ENCODE results near the gene AVEN. TPM values are rescaled to one million over a fixed set of nuclear protein-coding genes. Genes with fewer than 3 reads are reported as not detected.

AVEN gene
- total RNA-seq, 1 donor from 2014 or later: 16.2 TPM

DNA sequence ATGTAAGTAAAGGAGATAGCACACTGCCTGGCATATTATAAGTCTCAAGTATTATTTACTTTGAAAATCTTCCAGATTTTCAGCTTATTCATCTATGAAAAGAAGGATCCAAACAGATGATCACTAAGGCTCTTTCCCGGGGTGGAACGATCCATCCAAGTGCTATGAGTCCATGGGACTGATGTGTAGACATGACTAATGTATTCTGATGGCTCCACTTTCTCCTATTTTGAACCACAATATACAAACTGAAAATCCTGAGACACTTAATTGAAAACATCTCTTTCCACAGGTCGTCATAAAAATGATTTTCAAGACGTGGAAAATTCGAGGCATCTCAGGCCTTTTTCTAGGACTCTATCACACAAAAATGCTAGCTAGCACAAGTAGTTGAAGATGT lies 104.1 kb downstream of the AVEN start:
- Histone ChIP-seq H3K36me3 (ENCODE audit: control insufficient read depth in 3 of 3, insufficient read depth in 3 of 3, low read length in 3 of 3) (no peaks in the 10 kb centered on the region), H3K27me3 (ENCODE audit: control insufficient read depth in 3 of 3, insufficient read depth in 3 of 3, low read length in 3 of 3) (no peaks in the 10 kb centered on the region), H3K4me3 (ENCODE audit: low read length in 3 of 3) (no peak overlapping the region), H3K9ac (ENCODE audit: low read depth in 1 of 3, low read length in 3 of 3) (no peak overlapping the region), H3K4me1 (ENCODE audit: control insufficient read depth in 3 of 3, insufficient read depth in 3 of 3, low read length in 3 of 3) (no peaks in the 10 kb centered on the region), H3K9me3 (ENCODE audit: control insufficient read depth in 3 of 3, low read length in 3 of 3) (no peaks in the 10 kb centered on the region), H3K27ac (ENCODE audit: low read depth, low read length) (no peak overlapping the region)

DNA sequence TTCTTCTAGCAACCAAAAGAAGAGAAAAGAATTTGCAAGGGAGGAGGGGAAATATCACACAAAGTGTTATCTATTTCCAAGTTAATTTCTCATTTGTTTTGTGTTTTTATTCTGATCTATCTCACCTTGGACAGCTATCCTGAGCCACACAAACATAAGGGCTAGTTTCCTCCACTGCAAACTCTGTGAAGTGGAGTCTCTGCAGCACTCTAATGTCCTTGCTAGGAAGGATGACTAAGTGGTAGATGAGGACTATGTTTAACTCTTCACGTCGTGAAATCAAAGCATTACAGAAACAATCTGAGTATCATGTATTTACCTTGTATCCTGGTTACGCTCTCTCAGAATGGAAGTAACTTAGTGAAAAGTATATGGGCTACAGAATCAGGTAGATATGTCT lies 104.6 kb downstream of the AVEN start:
- no peaks in the 10 kb centered on the region for H3K36me3 ChIP-seq (ENCODE audit: control insufficient read depth in 3 of 3, insufficient read depth in 3 of 3, low read length in 3 of 3)
- H3K9me3 ChIP-seq (ENCODE audit: control insufficient read depth in 3 of 3, low read length in 3 of 3): no peaks in the 10 kb centered on the region
- no peak overlapping the region for H3K27ac ChIP-seq (ENCODE audit: low read depth, low read length)
- H3K9ac ChIP-seq (ENCODE audit: low read depth in 1 of 3, low read length in 3 of 3): no peak overlapping the region
- no peak overlapping the region for H3K4me3 ChIP-seq (ENCODE audit: low read length in 3 of 3)
- H3K27me3 ChIP-seq (ENCODE audit: control insufficient read depth in 3 of 3, insufficient read depth in 3 of 3, low read length in 3 of 3): no peaks in the 10 kb centered on the region
- H3K4me1 ChIP-seq (ENCODE audit: control insufficient read depth in 3 of 3, insufficient read depth in 3 of 3, low read length in 3 of 3): no peaks in the 10 kb centered on the region

DNA sequence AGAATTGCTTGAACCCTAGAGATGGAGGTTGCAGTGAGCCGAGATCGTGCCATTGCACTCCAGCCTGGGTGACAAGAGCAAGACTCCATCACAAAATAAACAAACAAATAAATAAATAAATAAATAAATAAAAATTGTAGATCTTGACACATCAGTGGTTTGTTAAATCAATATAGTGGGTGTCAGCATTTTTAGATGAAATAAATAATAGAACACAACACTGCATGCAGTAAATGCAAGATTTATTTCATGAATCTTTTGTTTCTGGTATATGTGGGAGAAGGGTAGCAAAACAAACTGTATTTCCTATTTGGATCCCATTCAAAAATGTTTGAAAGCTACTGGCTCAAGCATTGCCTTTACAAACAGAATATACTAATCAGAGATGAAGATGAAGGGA lies 106.3 kb downstream of the AVEN start:
- no peak overlapping the region for H3K27ac ChIP-seq (ENCODE audit: low read depth, low read length)

DNA sequence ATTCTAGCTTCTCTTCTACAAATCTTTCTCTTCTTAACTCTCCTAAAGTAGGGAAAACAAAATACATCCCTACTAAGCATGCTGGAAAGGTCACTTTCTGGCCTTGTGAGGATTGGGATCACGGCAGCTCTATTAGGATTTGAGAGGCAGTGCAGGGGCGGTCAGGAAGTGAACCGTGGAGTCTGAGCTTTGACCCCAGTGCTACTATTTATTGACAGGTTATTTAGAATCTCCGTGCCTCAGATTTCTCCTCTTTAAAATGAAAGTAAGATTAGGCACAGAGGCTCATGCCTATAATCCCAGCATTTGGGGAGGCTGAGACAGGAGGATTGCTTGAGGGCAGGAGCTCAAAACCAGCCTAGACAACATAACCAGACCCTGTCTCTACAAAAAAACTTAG lies 112.7 kb downstream of the AVEN start:
- Histone ChIP-seq H3K27me3 (ENCODE audit: control insufficient read depth in 3 of 3, insufficient read depth in 3 of 3, low read length in 3 of 3) (no peaks in the 10 kb centered on the region), H3K36me3 (ENCODE audit: control insufficient read depth in 3 of 3, insufficient read depth in 3 of 3, low read length in 3 of 3) (no peaks in the 10 kb centered on the region), H3K4me1 (ENCODE audit: control insufficient read depth in 3 of 3, insufficient read depth in 3 of 3, low read length in 3 of 3) (no peaks in the 10 kb centered on the region), H3K9me3 (ENCODE audit: control insufficient read depth in 3 of 3, low read length in 3 of 3) (no peaks in the 10 kb centered on the region), H3K4me3 (ENCODE audit: low read length in 3 of 3) (no peak overlapping the region), H3K9ac (ENCODE audit: low read depth in 1 of 3, low read length in 3 of 3) (no peak overlapping the region), H3K27ac (ENCODE audit: low read depth, low read length) (no peak overlapping the region)

More for the DNA sequence above, 106.3 kb downstream of the AVEN start:
- Histone ChIP-seq H3K27me3 (ENCODE audit: control insufficient read depth in 3 of 3, insufficient read depth in 3 of 3, low read length in 3 of 3) (no peaks in the 10 kb centered on the region), H3K4me3 (ENCODE audit: low read length in 3 of 3) (no peak overlapping the region), H3K9me3 (ENCODE audit: control insufficient read depth in 3 of 3, low read length in 3 of 3) (no peaks in the 10 kb centered on the region), H3K9ac (ENCODE audit: low read depth in 1 of 3, low read length in 3 of 3) (no peak overlapping the region), H3K4me1 (ENCODE audit: control insufficient read depth in 3 of 3, insufficient read depth in 3 of 3, low read length in 3 of 3) (no peaks in the 10 kb centered on the region), H3K36me3 (ENCODE audit: control insufficient read depth in 3 of 3, insufficient read depth in 3 of 3, low read length in 3 of 3) (no peaks in the 10 kb centered on the region)

DNA sequence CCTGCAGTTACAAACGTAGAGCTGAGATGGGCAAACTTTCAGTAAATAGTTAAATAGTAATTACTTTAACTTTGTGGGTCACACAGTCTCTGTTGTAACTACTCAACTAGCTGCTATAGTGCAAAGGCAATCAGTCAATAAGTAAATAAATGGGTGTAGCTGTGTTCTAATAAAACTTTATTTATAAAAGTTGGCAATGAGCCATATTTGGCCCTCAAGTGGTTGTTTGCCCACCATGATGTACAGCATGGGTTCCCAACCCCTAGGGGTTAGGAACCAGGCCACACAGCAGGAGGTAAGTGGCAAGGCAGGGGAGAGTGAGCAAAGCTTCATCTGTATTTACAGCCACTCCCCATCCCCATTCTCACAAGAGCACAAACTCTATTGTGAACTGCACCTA lies 115.6 kb downstream of the AVEN start:
- no peaks in the 10 kb centered on the region for H3K9me3 ChIP-seq (ENCODE audit: control insufficient read depth in 3 of 3, low read length in 3 of 3)
- H3K9ac ChIP-seq (ENCODE audit: low read depth in 1 of 3, low read length in 3 of 3): no peak overlapping the region
- H3K36me3 ChIP-seq (ENCODE audit: control insufficient read depth in 3 of 3, insufficient read depth in 3 of 3, low read length in 3 of 3): no peaks in the 10 kb centered on the region
- no peaks in the 10 kb centered on the region for H3K27me3 ChIP-seq (ENCODE audit: control insufficient read depth in 3 of 3, insufficient read depth in 3 of 3, low read length in 3 of 3)
- no peak overlapping the region for H3K4me3 ChIP-seq (ENCODE audit: low read length in 3 of 3)
- H3K4me1 ChIP-seq (ENCODE audit: control insufficient read depth in 3 of 3, insufficient read depth in 3 of 3, low read length in 3 of 3): no peaks in the 10 kb centered on the region
- H3K27ac ChIP-seq (ENCODE audit: low read depth, low read length): no peak overlapping the region

DNA sequence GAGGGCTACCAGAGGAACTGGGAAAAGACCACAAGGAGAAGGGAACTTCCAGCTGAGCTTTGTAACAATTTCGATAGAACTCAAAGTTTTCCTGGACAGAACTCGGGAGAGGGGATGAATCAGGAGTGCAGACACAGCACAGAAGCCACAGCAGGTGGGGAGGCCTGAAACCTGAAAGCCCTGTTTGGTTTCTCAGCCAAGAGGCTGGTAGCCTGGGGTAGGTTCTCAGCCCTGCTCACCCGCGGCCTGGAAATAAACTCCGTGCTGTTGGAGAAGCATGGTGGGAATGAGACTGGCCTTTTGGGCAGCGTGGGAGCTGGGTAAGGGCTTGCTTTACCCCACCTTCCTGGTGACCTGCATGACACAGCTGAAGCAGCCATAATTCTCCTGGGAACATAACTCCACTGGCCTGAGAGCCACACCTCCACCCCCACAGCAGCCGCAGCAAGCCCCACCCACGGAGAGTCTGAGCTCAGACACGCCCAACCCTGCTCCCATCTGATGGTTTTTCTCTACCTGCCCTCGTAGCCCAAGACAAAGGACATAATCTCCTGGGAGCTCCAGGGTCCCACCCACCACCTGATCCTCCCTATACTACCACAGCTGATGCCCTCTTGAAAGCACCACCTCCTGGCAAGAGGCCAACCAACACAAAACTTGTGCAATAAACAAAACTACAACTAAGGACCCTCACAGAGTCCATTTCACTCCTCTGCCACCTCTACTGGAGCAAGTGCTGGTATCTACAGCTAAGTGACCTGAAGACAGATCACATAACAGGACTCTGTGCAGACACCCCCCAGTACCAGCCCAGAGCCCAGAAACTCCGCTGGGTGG lies 123.2 kb downstream of the AVEN start:
- H3K9me3 ChIP-seq (ENCODE audit: control insufficient read depth in 3 of 3, low read length in 3 of 3): no peaks in the 10 kb centered on the region
- no peaks in the 10 kb centered on the region for H3K27me3 ChIP-seq (ENCODE audit: control insufficient read depth in 3 of 3, insufficient read depth in 3 of 3, low read length in 3 of 3)
- no peak overlapping the region for H3K9ac ChIP-seq (ENCODE audit: low read depth in 1 of 3, low read length in 3 of 3)
- no peak overlapping the region for H3K27ac ChIP-seq (ENCODE audit: low read depth, low read length)
- H3K4me3 ChIP-seq (ENCODE audit: low read length in 3 of 3): no peak overlapping the region
- peaks cover 0 to 4% (median 0%) of the 10 kb centered on the region in 3 donors for H3K4me1 ChIP-seq (ENCODE audit: control insufficient read depth in 3 of 3, insufficient read depth in 3 of 3, low read length in 3 of 3)
- H3K36me3 ChIP-seq (ENCODE audit: control insufficient read depth in 3 of 3, insufficient read depth in 3 of 3, low read length in 3 of 3): no peaks in the 10 kb centered on the region

DNA sequence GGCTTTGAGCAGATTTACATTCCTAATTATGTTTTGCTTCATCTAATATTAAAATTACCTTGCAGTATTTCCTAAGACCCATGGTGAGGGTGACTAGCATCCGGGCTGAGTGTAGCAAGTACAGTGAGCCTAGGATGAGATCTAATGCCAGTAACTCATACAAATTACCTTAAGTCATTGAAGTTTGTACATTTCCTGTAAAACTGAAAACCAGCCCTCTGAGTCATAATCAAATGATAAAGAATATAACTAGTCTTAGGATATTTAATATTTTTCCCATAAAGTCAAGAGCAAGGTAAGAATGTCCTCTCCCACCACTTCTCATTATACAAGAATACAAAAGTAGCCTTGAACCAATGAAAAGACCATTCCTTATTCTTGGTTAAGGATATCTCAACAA lies 125.5 kb downstream of the AVEN start:
- Histone ChIP-seq H3K36me3 (ENCODE audit: control insufficient read depth in 3 of 3, insufficient read depth in 3 of 3, low read length in 3 of 3) (no peaks in the 10 kb centered on the region), H3K4me1 (ENCODE audit: control insufficient read depth in 3 of 3, insufficient read depth in 3 of 3, low read length in 3 of 3) (peaks cover 0 to 4% (median 0%) of the 10 kb centered on the region in 3 donors), H3K9me3 (ENCODE audit: control insufficient read depth in 3 of 3, low read length in 3 of 3) (no peaks in the 10 kb centered on the region), H3K4me3 (ENCODE audit: low read length in 3 of 3) (no peak overlapping the region), H3K27me3 (ENCODE audit: control insufficient read depth in 3 of 3, insufficient read depth in 3 of 3, low read length in 3 of 3) (no peaks in the 10 kb centered on the region), H3K9ac (ENCODE audit: low read depth in 1 of 3, low read length in 3 of 3) (no peak overlapping the region), H3K27ac (ENCODE audit: low read depth, low read length) (no peak overlapping the region)

DNA sequence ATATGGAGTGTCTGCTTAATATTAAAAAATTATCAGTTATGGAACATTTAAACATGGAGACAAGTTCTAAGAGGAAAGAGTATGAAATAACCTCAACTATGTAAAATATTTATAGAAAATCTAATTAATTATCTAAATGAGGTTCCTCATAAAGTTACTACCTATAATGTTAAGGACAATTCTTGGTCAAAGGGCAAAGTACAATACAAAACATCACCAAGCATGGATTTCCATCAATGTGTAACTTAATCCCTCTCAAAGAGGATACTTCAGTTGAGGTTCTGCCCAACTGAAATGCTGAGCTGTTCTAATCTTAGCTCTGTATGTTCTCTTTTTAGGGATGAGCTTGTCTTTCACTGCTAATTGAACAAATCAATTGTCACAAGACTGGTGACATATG lies 126.7 kb downstream of the AVEN start:
- Histone ChIP-seq H3K4me1 (ENCODE audit: control insufficient read depth in 3 of 3, insufficient read depth in 3 of 3, low read length in 3 of 3) (peaks cover 0 to 4% (median 0%) of the 10 kb centered on the region in 3 donors), H3K36me3 (ENCODE audit: control insufficient read depth in 3 of 3, insufficient read depth in 3 of 3, low read length in 3 of 3) (no peaks in the 10 kb centered on the region), H3K27ac (ENCODE audit: low read depth, low read length) (no peak overlapping the region), H3K9ac (ENCODE audit: low read depth in 1 of 3, low read length in 3 of 3) (no peak overlapping the region), H3K4me3 (ENCODE audit: low read length in 3 of 3) (no peak overlapping the region), H3K27me3 (ENCODE audit: control insufficient read depth in 3 of 3, insufficient read depth in 3 of 3, low read length in 3 of 3) (no peaks in the 10 kb centered on the region), H3K9me3 (ENCODE audit: control insufficient read depth in 3 of 3, low read length in 3 of 3) (no peaks in the 10 kb centered on the region)

DNA sequence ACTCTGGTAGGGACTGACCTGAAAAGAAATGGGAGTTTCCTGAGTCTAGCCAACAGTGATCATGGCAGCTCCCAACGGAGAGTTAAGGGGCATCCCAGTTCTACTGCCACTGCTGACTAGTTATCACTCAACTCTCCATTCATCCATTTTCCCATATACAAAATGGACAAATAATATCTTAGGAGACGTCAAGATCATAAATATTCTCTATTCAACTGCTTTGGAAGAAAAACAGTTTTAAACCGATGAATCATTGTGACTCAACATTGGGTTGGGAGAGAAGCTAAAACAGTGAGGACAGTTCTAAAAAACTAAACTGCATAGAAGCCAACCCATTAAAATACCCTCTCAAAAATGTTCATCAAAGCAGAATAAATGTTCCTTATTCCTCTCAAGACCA lies 128.3 kb downstream of the AVEN start:
- Histone ChIP-seq H3K9ac (ENCODE audit: low read depth in 1 of 3, low read length in 3 of 3) (no peak overlapping the region), H3K36me3 (ENCODE audit: control insufficient read depth in 3 of 3, insufficient read depth in 3 of 3, low read length in 3 of 3) (no peaks in the 10 kb centered on the region), H3K4me3 (ENCODE audit: low read length in 3 of 3) (no peak overlapping the region), H3K9me3 (ENCODE audit: control insufficient read depth in 3 of 3, low read length in 3 of 3) (no peaks in the 10 kb centered on the region), H3K4me1 (ENCODE audit: control insufficient read depth in 3 of 3, insufficient read depth in 3 of 3, low read length in 3 of 3) (peaks cover 0 to 4% (median 0%) of the 10 kb centered on the region in 3 donors), H3K27me3 (ENCODE audit: control insufficient read depth in 3 of 3, insufficient read depth in 3 of 3, low read length in 3 of 3) (no peaks in the 10 kb centered on the region), H3K27ac (ENCODE audit: low read depth, low read length) (no peak overlapping the region)

DNA sequence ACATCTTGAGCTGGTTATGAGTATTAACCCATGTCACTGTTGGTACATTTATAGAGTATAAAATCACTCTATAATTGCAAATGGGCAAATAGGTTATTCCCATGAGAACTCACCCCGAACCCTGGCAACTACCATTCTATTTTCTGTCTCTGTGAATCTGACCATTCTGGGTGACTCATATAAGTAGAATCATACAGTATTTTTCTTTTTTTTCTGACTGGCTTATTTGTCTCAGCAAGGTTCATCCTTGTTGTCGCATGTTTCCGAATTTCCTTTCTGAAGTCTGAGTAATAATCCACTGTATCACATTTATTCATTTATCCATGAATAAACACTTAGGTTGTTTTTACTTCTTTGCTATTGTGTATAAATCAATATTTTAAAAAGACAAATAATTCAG lies 130.6 kb downstream of the AVEN start:
- Histone ChIP-seq H3K4me1 (ENCODE audit: control insufficient read depth in 3 of 3, insufficient read depth in 3 of 3, low read length in 3 of 3) (peaks cover 0 to 4% (median 0%) of the 10 kb centered on the region in 3 donors), H3K9ac (ENCODE audit: low read depth in 1 of 3, low read length in 3 of 3) (no peak overlapping the region), H3K27me3 (ENCODE audit: control insufficient read depth in 3 of 3, insufficient read depth in 3 of 3, low read length in 3 of 3) (no peaks in the 10 kb centered on the region), H3K36me3 (ENCODE audit: control insufficient read depth in 3 of 3, insufficient read depth in 3 of 3, low read length in 3 of 3) (no peaks in the 10 kb centered on the region), H3K27ac (ENCODE audit: low read depth, low read length) (no peak overlapping the region), H3K4me3 (ENCODE audit: low read length in 3 of 3) (no peak overlapping the region), H3K9me3 (ENCODE audit: control insufficient read depth in 3 of 3, low read length in 3 of 3) (no peaks in the 10 kb centered on the region)
